H9 (cell line): Measurements from ENCODE around the gene LFNG. TPM values are rescaled to one million over a fixed set of nuclear protein-coding genes. Genes with fewer than 3 reads are reported as not detected.

Experiments
- DNase-seq: peaks from one replicate; pipeline ENCODE4 v3.0.0-alpha.2; 2017
- H2AFZ ChIP-seq: one replicate; pipeline ENCODE4 v1.6.1; 2013; ENCODE audit warnings: mild to moderate bottlenecking, low read length, control low read depth, moderate library complexity
- H2AK5ac ChIP-seq: 2 replicates; pipeline ENCODE4 v1.6.1; 2013; ENCODE audit warnings: low read length, control low read depth, mixed read lengths; ENCODE audit not compliant: insufficient read length
- H2BK120ac ChIP-seq: one replicate; pipeline ENCODE4 v1.6.1; 2013; ENCODE audit warnings: low read depth, mild to moderate bottlenecking, low read length, control low read depth, inconsistent platforms; ENCODE audit not compliant: poor library complexity, severe bottlenecking
- H2BK12ac ChIP-seq: 2 replicates; pipeline ENCODE4 v1.6.1; 2013; ENCODE audit warnings: low read length, control low read depth, mixed read lengths, low read depth; ENCODE audit not compliant: insufficient read length
- H2BK15ac ChIP-seq: 2 replicates; pipeline ENCODE4 v1.6.1; 2013; ENCODE audit warnings: low read depth, low read length, control low read depth
- H2BK20ac ChIP-seq: one replicate; pipeline ENCODE4 v1.6.1; 2013; ENCODE audit warnings: low read depth, mild to moderate bottlenecking, low read length, control low read depth, inconsistent platforms; ENCODE audit not compliant: poor library complexity, severe bottlenecking
- H2BK5ac ChIP-seq: 2 replicates; pipeline ENCODE4 v1.6.1; 2013; ENCODE audit warnings: low read length, control low read depth, mixed read lengths; ENCODE audit not compliant: insufficient read length
- H3K14ac ChIP-seq: 2 replicates; pipeline ENCODE4 v1.6.1; 2013; ENCODE audit warnings: low read length, control low read depth; ENCODE audit not compliant: insufficient read depth
- H3K18ac ChIP-seq: 2 replicates; pipeline ENCODE4 v1.6.1; 2013; ENCODE audit warnings: low read depth, mild to moderate bottlenecking, mixed read lengths, low read length, control low read depth; ENCODE audit not compliant: insufficient read length
- H3K23ac ChIP-seq: 2 replicates; pipeline ENCODE4 v1.6.1; 2013; ENCODE audit warnings: low read length, control low read depth, mixed read lengths, low read depth; ENCODE audit not compliant: insufficient read length
- H3K23me2 ChIP-seq: 2 replicates; pipeline ENCODE4 v1.6.1; 2013; ENCODE audit warnings: low read depth, mild to moderate bottlenecking, mixed read lengths, low read length, control low read depth; ENCODE audit not compliant: insufficient read length, poor library complexity, severe bottlenecking
- H3K27ac ChIP-seq: 2 replicates; pipeline ENCODE4 v1.5.1; 2013; ENCODE audit warnings: low read length, control low read depth, mixed read lengths, low read depth; ENCODE audit not compliant: insufficient read length
- H3K27me3 ChIP-seq: 2 replicates; pipeline ENCODE4 v1.6.1; 2013; ENCODE audit warnings: low read length, control low read depth, inconsistent platforms; ENCODE audit not compliant: insufficient read depth
- H3K4ac ChIP-seq: 2 replicates; pipeline ENCODE4 v1.6.1; 2013; ENCODE audit warnings: low read depth, mild to moderate bottlenecking, control low read depth, inconsistent platforms, low read length, moderate library complexity
- H3K4me1 ChIP-seq: 2 replicates; pipeline ENCODE4 v1.6.1; 2013; ENCODE audit warnings: low read length, control low read depth, inconsistent platforms; ENCODE audit not compliant: insufficient read depth
- H3K4me2 ChIP-seq: 2 replicates; pipeline ENCODE4 v1.6.1; 2013; ENCODE audit warnings: low read length, control low read depth, mixed read lengths; ENCODE audit not compliant: insufficient read length, insufficient read depth
- H3K56ac ChIP-seq: 2 replicates; pipeline ENCODE4 v1.6.1; 2013; ENCODE audit warnings: low read depth, mild to moderate bottlenecking, mixed read lengths, low read length, control low read depth; ENCODE audit not compliant: insufficient read length
- H3K79me1 ChIP-seq: 2 replicates; pipeline ENCODE4 v1.6.1; 2013; ENCODE audit warnings: low read depth, mild to moderate bottlenecking, moderate library complexity, low read length, control low read depth, inconsistent platforms; ENCODE audit not compliant: insufficient read depth, poor library complexity, severe bottlenecking
- H3K79me2 ChIP-seq: 2 replicates; pipeline ENCODE4 v1.6.1; 2013; ENCODE audit warnings: low read length, control low read depth, inconsistent platforms; ENCODE audit not compliant: insufficient read depth
- H3K9ac ChIP-seq: 2 replicates; pipeline ENCODE4 v1.6.1; 2013; ENCODE audit warnings: low read length, control low read depth, mixed read lengths; ENCODE audit not compliant: insufficient read length; ENCODE audit errors: extremely low read depth
- H3K9me3 ChIP-seq: one replicate; pipeline ENCODE4 v1.6.1; 2013; ENCODE audit warnings: low read depth, low read length, inconsistent platforms; ENCODE audit not compliant: control insufficient read depth
- H3T11ph ChIP-seq: one replicate; pipeline ENCODE4 v1.6.1; 2013; ENCODE audit warnings: mild to moderate bottlenecking, low read length, control low read depth, inconsistent platforms
- H4K20me1 ChIP-seq: one replicate; pipeline ENCODE4 v1.6.1; 2013; ENCODE audit not compliant: control insufficient read depth, insufficient read length, insufficient read depth
- H4K5ac ChIP-seq: 2 replicates; pipeline ENCODE4 v1.6.1; 2013; ENCODE audit warnings: low read depth, mild to moderate bottlenecking, mixed read lengths, low read length, control low read depth; ENCODE audit not compliant: insufficient read length
- H4K8ac ChIP-seq: replicated peaks from 2 replicates; pipeline ENCODE4 v1.6.1; 2013; ENCODE audit warnings: low read length, control low read depth, mixed read lengths, low read depth; ENCODE audit not compliant: insufficient read length
- H4K91ac ChIP-seq: 2 replicates; pipeline ENCODE4 v1.6.1; 2013; ENCODE audit warnings: low read depth, mild to moderate bottlenecking, moderate library complexity, mixed read lengths, low read length, control low read depth; ENCODE audit not compliant: insufficient read length
- H3K27ac Mint-ChIP-seq, 3 experiments: 2 replicates in 2 of 3; 3 replicates in 1 of 3; pipeline ENCODE4 v1.8.0; 2020 to 2021; ENCODE audit warnings: mixed read lengths in 3 of 3, mild to moderate bottlenecking in 1 of 3, moderate library complexity in 1 of 3
- H3K27me3 Mint-ChIP-seq: 2 replicates; pipeline ENCODE4 v1.8.0; 2021; ENCODE audit warnings: low read depth, mild to moderate bottlenecking, moderate library complexity, mixed read lengths
- H3K36me3 Mint-ChIP-seq, 3 experiments: 2 replicates in 2 of 3; 3 replicates in 1 of 3; pipeline ENCODE4 v1.8.0; 2020 to 2021; ENCODE audit warnings: low read depth in 3 of 3, mixed read lengths in 3 of 3; ENCODE audit not compliant: insufficient read depth in 1 of 3
- H3K4me1 Mint-ChIP-seq, 2 experiments: 2 replicates each; pipeline ENCODE4 v1.8.0; 2020; ENCODE audit warnings: mixed read lengths in 2 of 2
- H3K4me3 Mint-ChIP-seq, 2 experiments: 2 replicates in 1 of 2; 3 replicates in 1 of 2; pipeline ENCODE4 v1.8.0; 2020 to 2021; ENCODE audit warnings: mild to moderate bottlenecking in 2 of 2, mixed read lengths in 2 of 2, moderate library complexity in 1 of 2
- H3K9me3 Mint-ChIP-seq, 2 experiments: 2 replicates in 1 of 2; 3 replicates in 1 of 2; pipeline ENCODE4 v1.8.0; 2020; ENCODE audit warnings: mild to moderate bottlenecking in 2 of 2, mixed read lengths in 2 of 2, moderate library complexity in 1 of 2
- WGBS: extraction: QIAGEN DNeasy Blood & Tissue Kit; methylation state at CpG from one replicate; pipeline ENCODE4 v1.1.7; 2013; ENCODE audit warnings: missing lambda C conversion rate, low lambda C conversion rate, mixed read lengths; ENCODE audit not compliant: insufficient read length; ENCODE audit errors: extremely low coverage; 5-methylcytosine and 5-hydroxymethylcytosine counted together
- total RNA-seq: library from RNA; stranded (reverse); gene quantifications from 2 replicates; pipeline ENCODE4 v1.2.1, GENCODE V29; 2021
- TF ChIP-seq, protein P1 (sequence below): fragments of 200-600 bp; sonication (generic); conservative IDR thresholded peaks from 3 replicates; pipeline ENCODE4 v1.8.0; 2021; ENCODE audit warnings: antibody characterized with exemption, mild to moderate bottlenecking

Gene LFNG
- total RNA-seq, 1 experiment from 2014 or later: 52.9 TPM

DNA sequence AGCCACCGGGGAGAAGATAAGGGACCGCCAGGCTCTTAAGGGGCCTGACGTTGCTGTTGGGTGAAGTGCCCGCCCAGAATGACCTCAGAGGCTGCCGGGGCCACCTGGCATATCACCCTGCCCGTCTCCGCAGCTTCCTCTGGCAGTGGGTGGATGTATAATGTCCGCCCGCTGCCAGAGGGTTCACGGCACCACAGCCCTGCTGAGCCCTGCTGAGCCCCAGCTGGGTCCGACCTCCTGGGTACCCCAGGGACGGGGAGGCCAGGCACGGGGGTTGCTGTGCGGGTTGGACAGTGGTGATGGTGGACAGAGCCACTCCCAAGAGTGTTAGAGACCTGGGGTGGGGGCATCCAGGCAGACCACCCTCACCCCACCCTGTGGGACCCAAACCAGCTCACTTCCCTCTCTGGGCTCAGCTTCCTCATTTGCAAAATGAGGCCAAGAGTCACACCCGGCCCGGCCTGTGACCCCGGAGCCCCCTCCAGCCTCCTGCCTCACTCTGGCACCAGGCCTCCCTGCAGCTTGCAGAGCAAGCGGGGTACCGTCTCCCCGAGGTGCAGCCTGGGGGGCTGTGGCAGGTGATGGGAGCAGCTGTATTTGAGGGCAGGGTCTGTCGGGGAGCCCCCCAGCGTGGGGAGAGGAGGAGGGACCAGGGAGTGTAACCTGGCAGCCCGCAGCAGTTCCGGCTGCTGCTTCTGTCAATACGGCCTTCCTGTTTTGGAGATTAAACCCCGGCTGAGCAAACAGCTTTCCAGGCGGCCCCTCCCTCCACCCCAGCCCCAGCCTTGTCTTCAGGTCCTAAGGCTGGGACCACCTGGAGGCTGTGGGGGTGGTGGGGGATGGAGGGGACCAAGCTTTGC is 8.4 kb upstream of the LFNG start:
- no peaks in the 10 kb centered on the region for H3K27me3 Mint-ChIP-seq
- H3K4me1 ChIP-seq: no peaks in the 10 kb centered on the region
- DNase-seq: no peak
- no peak overlapping the region for H2BK20ac ChIP-seq
- H3K4me3 Mint-ChIP-seq: no peak overlapping the region
- H2AFZ ChIP-seq: no peak overlapping the region
- H3T11ph ChIP-seq: no peak overlapping the region
- no peak overlapping the region for H4K5ac ChIP-seq
- H3K9me3 ChIP-seq: no peaks in the 10 kb centered on the region
- no peak overlapping the region for H2AK5ac ChIP-seq
- no peaks in the 10 kb centered on the region for H3K36me3 Mint-ChIP-seq
- no peak overlapping the region for H4K8ac ChIP-seq
- H3K4me1 Mint-ChIP-seq: peaks cover 13 to 36% of the 10 kb centered on the region in 2 experiments
- H3K23ac ChIP-seq: no peak overlapping the region
- H3K79me2 ChIP-seq: no peaks in the 10 kb centered on the region
- no peak overlapping the region for H2BK12ac ChIP-seq
- H3K23me2 ChIP-seq: no peaks in the 10 kb centered on the region
- H2BK120ac ChIP-seq: no peak overlapping the region
- no peak overlapping the region for H3K56ac ChIP-seq
- H3K9ac ChIP-seq: no peak overlapping the region
- no peaks in the 10 kb centered on the region for H3K79me1 ChIP-seq
- no peak overlapping the region for H4K91ac ChIP-seq
- no peak overlapping the region for H3K14ac ChIP-seq
- H3K27me3 ChIP-seq: no peaks in the 10 kb centered on the region
- no peak overlapping the region for H2BK15ac ChIP-seq
- no peak overlapping the region for H3K4me2 ChIP-seq
- no peak overlapping the region for H3K27ac ChIP-seq
- no peak overlapping the region for H3K18ac ChIP-seq
- WGBS: no CpG with 5 or more reads among the region's 27 CpGs
- H3K9me3 Mint-ChIP-seq: no peaks in the 10 kb centered on the region; a peak in 1 of 5 replicates
- no peak overlapping the region for H3K27ac Mint-ChIP-seq
- no peaks in the 10 kb centered on the region for H4K20me1 ChIP-seq
- H3K4ac ChIP-seq: no peak overlapping the region
- TF ChIP-seq, protein P1, sequence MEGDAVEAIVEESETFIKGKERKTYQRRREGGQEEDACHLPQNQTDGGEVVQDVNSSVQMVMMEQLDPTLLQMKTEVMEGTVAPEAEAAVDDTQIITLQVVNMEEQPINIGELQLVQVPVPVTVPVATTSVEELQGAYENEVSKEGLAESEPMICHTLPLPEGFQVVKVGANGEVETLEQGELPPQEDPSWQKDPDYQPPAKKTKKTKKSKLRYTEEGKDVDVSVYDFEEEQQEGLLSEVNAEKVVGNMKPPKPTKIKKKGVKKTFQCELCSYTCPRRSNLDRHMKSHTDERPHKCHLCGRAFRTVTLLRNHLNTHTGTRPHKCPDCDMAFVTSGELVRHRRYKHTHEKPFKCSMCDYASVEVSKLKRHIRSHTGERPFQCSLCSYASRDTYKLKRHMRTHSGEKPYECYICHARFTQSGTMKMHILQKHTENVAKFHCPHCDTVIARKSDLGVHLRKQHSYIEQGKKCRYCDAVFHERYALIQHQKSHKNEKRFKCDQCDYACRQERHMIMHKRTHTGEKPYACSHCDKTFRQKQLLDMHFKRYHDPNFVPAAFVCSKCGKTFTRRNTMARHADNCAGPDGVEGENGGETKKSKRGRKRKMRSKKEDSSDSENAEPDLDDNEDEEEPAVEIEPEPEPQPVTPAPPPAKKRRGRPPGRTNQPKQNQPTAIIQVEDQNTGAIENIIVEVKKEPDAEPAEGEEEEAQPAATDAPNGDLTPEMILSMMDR: no peak
- H2BK5ac ChIP-seq: no peak overlapping the region
